H1 (cell line): ENCODE measurements around the gene C16orf89. TPM values are rescaled to one million over a fixed set of nuclear protein-coding genes. Genes with fewer than 3 reads are reported as not detected.

Source experiments
- GTF2F1 ChIP-seq: IDR thresholded peaks from 2 replicates; pipeline ENCODE4 v1.6.1; 2012; ENCODE audit warnings: low read depth, low read length, improper control_type of control experiment, borderline replicate concordance
- KDM5A ChIP-seq: fragments of 200-600 bp; IDR thresholded peaks from 2 replicates; pipeline ENCODE4 v1.7.1; 2012; ENCODE audit warnings: mild to moderate bottlenecking, low read length, inconsistent platforms, mixed read lengths
- NRF1 ChIP-seq: IDR thresholded peaks from 2 replicates; pipeline ENCODE4 v1.6.1; 2011; ENCODE audit warnings: mild to moderate bottlenecking, low read depth, low read length, improper control_type of control experiment
- RFX5 ChIP-seq: IDR thresholded peaks from 2 replicates; pipeline ENCODE4 v1.6.1; 2011; ENCODE audit warnings: low read depth, low read length, improper control_type of control experiment, borderline replicate concordance
- RXRA ChIP-seq: IDR thresholded peaks from 2 replicates; pipeline ENCODE4 v1.6.1; 2011; ENCODE audit warnings: low read depth, mild to moderate bottlenecking, low read length, moderate library complexity; ENCODE audit not compliant: insufficient read depth
- SP1 ChIP-seq: IDR thresholded peaks from 2 replicates; pipeline ENCODE4 v1.6.1; 2011; ENCODE audit warnings: low read depth, low read length
- polyA plus RNA-seq, 7 experiments: library from polyadenylated mRNA; depleted of rRNA in 3 of 7; stranded (reverse) in 5 of 7; unstranded in 2 of 7; fragments of >200 nt in 5 of 7; fragments of 200-250 nt in 2 of 7; gene quantifications; 1 replicate in 5 of 7; 2 replicates in 1 of 7; 4 replicates in 1 of 7; pipeline versions ENCODE4 v1.2.1 to v1.2.3, GENCODE V29; 2011 to 2013; ENCODE audit warnings: missing spikeins in 2 of 7, mixed read lengths in 2 of 7
- total RNA-seq: library from RNA; stranded (reverse); fragmentation: NEBNext Ultra II Directional; extraction: Animal tissue kit (Norgen Biotek cat#: 25700); gene quantifications from 2 replicates; pipeline ENCODE4 v1.2.1, GENCODE V29; 2021
- TF ChIP-seq, protein P1 (sequence below): IDR thresholded peaks from 2 replicates; pipeline ENCODE4 v1.6.1; 2011; ENCODE audit warnings: low read depth, mild to moderate bottlenecking, low read length; ENCODE audit not compliant: insufficient read depth
- TF ChIP-seq, protein P2 (sequence below), 3 experiments: IDR thresholded peaks; 1 replicate in 2 of 3; 2 replicates in 1 of 3; pipeline versions ENCODE4 v1.5.1 to v1.6.1; 2011; ENCODE audit warnings: low read length in 3 of 3, mild to moderate bottlenecking in 3 of 3, inconsistent platforms in 2 of 3, low read depth in 1 of 3, moderate library complexity in 1 of 3; ENCODE audit not compliant: insufficient read depth in 1 of 3; ENCODE audit errors: control extremely low read depth in 1 of 3

Gene C16orf89
- total and polyA plus RNA-seq, 2 of the 8 experiments (the other 6 are each of a cell fraction or from before 2014, with no cell fraction given): 6.7 to 9.9 TPM

DNA sequence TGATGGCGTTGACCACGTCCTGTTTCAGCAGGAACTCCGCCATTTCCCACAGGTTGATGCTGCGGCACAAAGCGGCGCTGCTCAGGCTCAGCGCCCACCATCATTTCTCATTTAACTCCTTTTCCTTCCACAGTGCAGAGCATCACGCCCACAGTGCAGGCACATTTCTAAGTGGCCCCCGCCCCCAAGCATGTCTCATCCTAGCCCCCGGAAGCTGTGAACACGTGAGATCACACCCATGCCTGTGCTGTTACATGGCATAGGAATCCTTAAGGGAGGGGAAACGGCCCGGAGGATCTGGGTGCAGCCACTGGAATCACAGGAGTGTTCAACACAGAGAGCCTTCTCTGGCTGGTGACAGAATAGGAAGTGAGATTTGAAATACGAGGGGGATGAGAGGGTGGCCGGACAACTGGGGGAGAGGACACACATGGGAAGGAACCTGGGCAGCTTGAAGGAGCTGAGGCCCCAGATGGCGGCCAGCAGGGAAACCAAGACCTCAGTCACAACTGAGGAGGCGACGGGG lies 36.7 kb downstream of the C16orf89 start (continued):
- TF ChIP-seq, protein P1, sequence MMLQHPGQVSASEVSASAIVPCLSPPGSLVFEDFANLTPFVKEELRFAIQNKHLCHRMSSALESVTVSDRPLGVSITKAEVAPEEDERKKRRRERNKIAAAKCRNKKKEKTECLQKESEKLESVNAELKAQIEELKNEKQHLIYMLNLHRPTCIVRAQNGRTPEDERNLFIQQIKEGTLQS: no peak
- TF ChIP-seq RXRA (no peak), RFX5 (no peak), SP1 (no peak), KDM5A (no peak), GTF2F1 (no peak), NRF1 (no peak)
- TF ChIP-seq, protein P2, sequence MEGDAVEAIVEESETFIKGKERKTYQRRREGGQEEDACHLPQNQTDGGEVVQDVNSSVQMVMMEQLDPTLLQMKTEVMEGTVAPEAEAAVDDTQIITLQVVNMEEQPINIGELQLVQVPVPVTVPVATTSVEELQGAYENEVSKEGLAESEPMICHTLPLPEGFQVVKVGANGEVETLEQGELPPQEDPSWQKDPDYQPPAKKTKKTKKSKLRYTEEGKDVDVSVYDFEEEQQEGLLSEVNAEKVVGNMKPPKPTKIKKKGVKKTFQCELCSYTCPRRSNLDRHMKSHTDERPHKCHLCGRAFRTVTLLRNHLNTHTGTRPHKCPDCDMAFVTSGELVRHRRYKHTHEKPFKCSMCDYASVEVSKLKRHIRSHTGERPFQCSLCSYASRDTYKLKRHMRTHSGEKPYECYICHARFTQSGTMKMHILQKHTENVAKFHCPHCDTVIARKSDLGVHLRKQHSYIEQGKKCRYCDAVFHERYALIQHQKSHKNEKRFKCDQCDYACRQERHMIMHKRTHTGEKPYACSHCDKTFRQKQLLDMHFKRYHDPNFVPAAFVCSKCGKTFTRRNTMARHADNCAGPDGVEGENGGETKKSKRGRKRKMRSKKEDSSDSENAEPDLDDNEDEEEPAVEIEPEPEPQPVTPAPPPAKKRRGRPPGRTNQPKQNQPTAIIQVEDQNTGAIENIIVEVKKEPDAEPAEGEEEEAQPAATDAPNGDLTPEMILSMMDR (IDR thresholded peaks at IDR 0.05; ENCODE audit: control extremely low read depth in 1 of 3, insufficient read depth in 1 of 3, low read depth in 1 of 3, low read length in 3 of 3): no peak
